ENCODE measurements around the gene SLIT3.

- TF ChIP-seq CTCF (IDR thresholded peaks at IDR 0.05), result no peak
- no peak for TF ChIP-seq EZH2phosphoT487 (IDR thresholded peaks at IDR 0.05)
- TF ChIP-seq EZH2 (IDR thresholded peaks at IDR 0.05), result no peak
These were observed 99.3 kb downstream of the SLIT3 start for GRCh38 chr5:169201597-169201996.
